Endometrial microvascular endothelial cells (primary cell): ENCODE measurements around the gene PLA2G4A. TPM values are rescaled to one million over a fixed set of nuclear protein-coding genes. Genes with fewer than 3 reads are reported as not detected.

Source experiments
- in situ Hi-C: cut with HindIII; loops from 2 replicates; pipeline ENCODE4 v1.10.0; 2017; ENCODE audit warnings: low sequenced_read_pairs, low pct_unique_long_range_greater_than_20kb; ENCODE audit errors: inconsistent ontology term
- total RNA-seq: library from RNA; depleted of rRNA; stranded (reverse); fragments of >200 nt; gene quantifications from one replicate; pipeline ENCODE4 v1.2.3, GENCODE V29; 2015; ENCODE audit errors: inconsistent ontology term

Gene PLA2G4A
- 0.28 TPM for total RNA-seq

DNA sequence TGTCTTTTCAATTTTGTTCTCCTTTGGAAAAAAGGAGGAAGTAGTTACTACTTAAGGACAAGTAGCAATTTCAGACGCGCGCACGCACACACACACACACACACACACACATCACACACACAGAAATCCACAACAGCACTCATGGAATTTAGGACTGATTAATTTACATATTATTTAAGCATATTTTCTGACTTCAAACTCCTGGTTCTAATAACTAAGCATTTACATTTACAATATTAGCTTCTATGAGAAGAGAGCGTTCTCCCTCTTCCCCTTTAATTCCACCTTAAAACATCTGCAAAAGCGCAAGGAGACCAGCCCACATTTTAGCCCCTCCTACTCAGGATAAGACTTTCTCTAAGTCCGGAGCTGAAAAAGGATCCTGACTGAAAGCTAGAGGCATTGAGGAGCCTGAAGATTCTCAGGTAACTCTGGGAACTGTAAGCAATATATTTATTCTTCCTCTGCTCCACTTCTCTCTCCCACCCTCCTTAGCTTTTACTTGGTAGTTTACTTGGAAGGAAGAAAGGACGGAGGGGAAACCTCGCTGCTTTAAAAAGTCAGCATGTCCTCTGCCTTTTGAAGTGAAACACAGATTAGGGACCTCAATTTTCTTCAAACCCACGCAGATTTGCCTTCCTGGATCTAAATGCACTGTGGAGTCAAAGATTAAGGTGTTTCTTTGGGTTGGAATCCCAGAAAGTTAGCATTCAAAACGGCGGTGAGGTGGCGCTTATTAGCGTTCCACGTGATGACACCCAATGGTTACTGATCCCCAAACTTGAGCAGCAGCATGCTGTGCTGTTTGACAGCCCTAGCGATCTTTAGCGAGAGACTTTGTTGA lies at the start of gene PLA2G4A:
Gene PLA2G4A (plus strand): TSS at position 339 of the 844 bp plus-strand sequence. CDS start 25,406 bp downstream, outside the sequence.
- in situ Hi-C loops = no loop called here

DNA sequence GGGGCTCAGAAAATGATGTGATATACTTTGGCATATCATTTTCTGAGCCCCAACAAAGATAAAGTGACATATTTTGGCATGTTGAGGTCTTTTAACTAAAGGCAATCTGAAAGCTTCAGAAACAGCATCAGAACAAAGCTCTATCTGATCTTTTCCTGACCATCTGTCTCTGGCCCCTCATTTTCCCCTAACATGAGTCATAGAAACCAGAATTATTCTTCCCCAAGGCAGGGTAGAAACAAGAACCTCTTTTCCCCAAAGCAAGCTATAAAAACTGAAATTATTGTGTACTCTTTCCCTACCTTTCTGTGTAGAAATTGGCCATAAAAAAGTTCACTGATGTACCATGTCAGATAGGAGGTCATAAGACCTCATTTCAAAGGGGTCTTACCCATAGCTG lies 48.7 kb upstream of the PLA2G4A start:
- in situ Hi-C loops = no loop called here

DNA sequence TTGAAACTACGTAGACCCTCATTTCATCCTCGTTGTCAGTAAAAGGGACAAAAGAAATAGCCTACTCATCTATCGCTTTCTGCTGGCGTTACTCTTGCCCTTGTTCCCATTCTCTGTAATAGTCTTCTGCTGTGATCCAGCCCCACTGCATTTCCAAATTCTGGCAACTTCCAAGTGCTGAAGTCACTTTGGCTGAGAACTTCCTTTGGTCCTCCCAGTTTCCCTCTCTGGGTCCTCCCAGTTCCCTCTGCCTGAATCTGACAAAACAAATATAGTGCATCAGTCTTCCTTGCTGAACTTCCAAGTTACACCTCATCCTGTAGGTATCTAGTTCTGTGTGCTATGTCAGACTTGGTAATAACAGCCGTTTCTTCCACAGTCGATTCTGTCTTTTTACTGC lies 47.0 kb upstream of the PLA2G4A start:
- in situ Hi-C loops = no loop called here

DNA sequence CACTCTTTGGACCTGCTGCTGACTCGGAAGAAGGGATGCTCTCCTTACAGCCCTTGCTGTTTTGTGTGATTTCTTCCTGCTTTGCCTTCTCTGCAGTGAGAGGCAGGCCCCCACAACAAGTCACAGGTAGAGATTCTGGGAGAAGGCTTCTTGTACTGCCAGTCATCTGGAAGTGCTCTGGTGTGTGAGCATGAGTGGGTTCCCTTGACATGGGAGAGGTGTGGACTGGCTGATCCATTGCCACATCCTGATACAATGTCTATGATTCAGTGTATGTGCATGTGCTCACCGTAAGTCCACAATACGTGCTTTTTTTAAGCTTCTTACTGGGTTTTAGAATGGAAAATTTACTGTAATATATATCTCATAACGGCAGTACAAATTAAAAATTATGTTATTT lies 46.0 kb upstream of the PLA2G4A start:
- in situ Hi-C loops = no loop called here

DNA sequence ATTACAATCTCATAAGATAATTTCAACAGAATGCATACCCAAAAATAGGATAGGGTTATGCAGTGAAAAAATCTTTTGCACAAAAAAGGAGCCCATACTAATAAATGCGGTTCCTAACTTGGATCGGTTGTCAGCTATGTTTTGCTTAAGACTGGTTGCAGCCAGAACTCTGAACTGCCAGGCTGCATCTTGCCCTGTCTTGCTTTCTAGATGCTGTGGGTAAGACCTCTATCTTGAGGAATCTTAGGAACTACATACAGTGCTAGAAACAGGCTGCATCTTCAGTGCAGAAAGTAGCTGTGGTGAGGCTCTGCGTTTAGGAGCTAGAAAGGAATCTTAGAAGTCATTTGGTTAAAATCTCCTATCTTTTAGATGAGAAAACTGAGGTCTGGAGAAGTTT lies 45.6 kb upstream of the PLA2G4A start:
- in situ Hi-C loops = no loop called here

- in situ Hi-C loops = no loop called here
Measured at GRCh38 chr1:186785503-186785902, 43.2 kb upstream of the PLA2G4A start.

DNA sequence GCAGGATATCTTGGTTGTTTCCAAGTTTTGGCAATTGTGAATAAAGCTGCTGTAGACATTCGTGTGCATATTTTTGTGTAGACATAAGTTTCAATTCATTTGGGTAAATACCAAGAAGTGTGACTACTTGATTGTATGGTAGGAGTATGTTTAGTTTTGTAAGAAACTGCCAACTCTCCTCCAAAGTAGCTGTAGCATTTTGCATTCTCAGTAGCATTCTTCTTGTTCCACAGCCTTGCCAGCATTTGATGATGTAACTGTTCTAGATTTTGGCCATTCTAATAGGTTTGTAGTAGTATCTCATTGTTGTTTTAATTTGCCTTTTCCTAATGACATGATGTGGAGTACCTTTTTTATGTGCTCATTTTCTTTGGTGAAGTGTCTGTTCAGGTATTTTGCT lies 38.6 kb upstream of the PLA2G4A start:
- in situ Hi-C loops = no loop called here

- in situ Hi-C loops = no loop called here
Measured at GRCh38 chr1:186792870-186793581, 35.7 kb upstream of the PLA2G4A start.

- in situ Hi-C loops = no loop called here
Measured at GRCh38 chr1:186793582-186793927, 35.2 kb upstream of the PLA2G4A start.

DNA sequence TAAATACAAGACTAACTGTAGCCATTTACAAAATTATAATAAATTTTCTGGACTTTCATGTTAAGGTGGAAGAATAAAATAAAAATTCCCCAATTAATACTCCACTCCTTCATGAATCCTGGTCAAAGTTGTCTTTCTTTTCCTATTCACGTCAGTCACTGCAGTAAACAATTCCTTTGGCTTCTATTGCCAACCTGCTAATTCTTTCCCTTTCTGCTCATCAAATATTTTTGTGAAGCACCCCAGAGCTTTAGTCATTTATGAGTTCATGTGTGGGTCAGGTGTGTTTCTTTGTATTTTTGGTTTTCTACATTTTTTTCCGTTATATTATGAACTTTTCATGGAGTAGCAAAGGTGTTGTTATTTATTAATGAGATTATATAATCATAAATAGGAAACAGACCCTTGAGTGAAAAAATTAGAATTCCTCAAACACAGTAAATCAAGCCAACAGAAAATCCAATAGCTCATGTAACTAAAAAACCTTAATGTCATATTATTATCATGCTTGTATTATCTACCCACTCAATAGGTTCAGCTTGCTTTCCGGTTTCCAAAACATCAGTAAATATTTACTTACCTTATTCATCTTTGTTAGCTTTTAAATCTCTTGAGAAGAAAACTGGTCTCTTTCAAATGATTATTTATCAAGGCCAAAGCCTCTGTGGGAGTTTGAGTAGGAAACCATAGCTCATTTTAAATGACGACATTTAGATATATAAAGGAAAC lies 29.6 kb upstream of the PLA2G4A start:
- in situ Hi-C loops = no loop called here

DNA sequence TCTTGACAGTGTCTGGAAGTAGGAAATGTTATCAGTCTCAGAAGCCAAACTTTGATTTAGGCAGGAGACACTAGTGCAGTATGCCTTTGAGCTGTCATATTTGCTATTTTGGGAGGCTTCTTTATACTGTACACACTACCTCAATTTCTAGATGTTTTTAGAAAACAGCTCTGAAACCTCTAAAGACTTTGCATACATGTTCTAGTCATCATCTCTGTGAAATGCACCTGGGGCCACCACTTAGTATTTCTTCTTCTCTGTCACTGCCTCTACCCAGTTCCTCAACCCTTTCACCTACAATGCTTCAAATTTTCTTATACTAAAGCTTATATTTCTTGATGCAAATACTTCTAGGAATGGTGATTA lies 29.1 kb upstream of the PLA2G4A start:
- in situ Hi-C loops = no loop called here

DNA sequence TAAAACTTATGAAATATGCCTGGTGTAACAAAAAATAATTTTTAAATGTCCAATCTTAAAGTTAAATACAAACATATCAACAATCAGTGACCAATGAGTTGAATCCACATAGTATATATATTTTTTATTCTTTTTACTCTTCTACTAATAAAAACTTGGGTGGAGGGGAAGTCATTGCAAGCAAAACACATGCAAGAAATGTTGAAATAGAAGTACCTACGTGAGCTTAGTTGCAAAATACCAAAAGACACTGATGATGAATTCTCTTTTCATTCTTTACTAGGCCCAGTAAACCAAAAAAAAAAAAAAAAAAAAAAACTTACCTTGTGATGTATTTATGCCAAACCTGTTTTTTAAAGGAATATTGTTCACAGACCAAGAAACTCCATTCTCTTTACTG lies 26.4 kb upstream of the PLA2G4A start:
- in situ Hi-C loops = no loop called here

GRCh38 chr1:186804679-186805078 lies 24.1 kb upstream of the PLA2G4A start:
- in situ Hi-C loops = no loop called here

DNA sequence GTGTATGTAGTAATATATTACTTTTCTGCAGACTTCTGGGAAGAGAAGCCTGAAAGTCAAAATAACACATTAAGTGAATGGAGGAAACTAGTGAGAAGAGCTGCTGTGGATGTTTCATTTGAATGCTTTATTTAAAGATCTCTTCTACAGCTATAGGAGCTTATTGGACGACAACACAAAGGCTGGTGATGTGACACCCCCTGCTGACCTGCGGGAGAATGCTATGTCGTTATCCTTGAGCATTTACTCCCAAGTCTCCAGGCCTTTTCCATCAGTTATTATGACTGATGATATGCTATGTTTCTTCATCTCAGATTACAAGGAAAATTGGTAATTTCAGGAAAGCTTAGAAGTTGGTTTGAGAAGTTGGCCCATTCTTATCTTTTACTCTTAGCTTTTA lies 22.3 kb upstream of the PLA2G4A start:
- in situ Hi-C loops = no loop called here

DNA sequence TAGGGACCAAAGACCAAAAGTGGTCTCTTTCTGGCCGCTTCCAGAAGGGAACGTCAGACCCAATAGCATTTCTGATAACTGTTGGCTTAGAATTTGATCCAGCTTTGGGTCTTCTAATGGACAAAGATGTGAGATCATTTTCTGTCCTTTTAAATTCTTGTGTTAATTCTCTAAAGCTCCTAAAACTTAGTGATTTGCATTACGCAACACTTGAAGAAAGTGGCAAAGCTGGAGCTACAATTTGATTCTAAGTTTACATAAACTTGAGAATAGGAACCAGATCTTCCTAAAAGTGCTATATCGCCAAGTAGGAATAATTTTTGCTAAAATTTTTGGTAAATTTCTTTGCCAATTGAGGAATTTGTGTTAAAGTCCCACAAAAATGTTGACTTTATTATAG lies 21.6 kb upstream of the PLA2G4A start:
- in situ Hi-C loops = no loop called here

DNA sequence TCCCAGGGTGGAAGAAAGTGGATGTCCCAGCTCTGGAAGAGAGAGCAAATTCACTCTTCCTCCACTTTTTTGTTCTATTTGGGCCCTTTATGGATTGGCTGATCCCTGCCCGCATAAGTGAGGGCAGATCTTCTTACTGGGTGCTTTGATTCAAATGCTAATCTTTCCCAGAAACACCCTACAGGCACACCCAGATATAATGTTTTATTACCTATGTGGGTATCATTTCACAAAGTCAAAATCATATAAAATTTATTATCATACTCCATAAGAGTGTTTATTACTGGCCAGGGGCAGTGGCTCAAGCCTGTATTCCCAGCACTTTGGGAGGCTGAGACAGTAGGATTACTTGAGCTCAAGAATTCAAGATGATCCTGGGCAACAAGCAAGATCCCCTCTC lies 16.9 kb upstream of the PLA2G4A start:
- in situ Hi-C loops = no loop called here

GRCh38 chr1:186812570-186812969 lies 16.2 kb upstream of the PLA2G4A start:
- in situ Hi-C loops = no loop called here

DNA sequence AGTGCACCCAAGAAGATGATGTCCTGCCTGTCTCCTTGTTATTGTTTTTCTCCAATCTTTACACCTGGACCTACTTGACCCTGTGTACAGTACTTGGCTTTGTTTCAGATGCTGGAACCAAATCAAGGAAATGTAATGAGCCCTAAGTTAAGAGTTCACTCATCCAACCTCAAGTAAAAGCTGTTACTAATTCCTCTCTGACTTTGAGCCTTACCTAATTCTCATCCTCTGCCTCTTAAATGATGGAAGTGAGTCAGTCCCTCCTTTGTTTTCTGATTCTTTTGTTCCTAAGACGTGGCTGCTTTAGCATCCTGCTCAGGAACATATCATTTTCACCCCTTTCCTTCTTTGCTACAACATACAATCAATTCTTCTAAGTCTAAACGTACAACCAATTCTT lies 15.3 kb upstream of the PLA2G4A start:
- in situ Hi-C loops = no loop called here

GRCh38 chr1:186819126-186819525 lies 9.6 kb upstream of the PLA2G4A start:
- in situ Hi-C loops = no loop called here

DNA sequence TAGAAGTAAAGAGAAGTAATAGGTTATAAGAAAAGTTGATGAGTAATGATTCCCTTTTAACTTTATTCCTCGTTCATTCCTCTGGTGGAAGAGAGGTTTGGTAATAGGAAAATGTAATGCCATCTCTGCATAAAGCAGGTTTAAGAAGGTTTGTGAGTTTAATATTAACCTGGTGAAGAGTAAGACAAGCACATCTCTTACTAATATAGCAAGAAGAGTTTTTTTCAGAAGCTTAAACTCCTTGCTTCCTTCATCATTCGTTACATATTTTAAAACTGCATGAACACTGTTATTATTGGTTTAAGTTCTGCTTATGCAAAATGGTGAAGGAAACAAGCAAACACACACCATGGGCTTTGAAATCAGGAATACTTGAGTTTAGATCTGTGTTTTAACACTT lies 9.2 kb upstream of the PLA2G4A start:
- in situ Hi-C loops = no loop called here
